H1 (cell line): ENCODE measurements around the gene UNC5B.

ENCODE experiments used
- CEBPB ChIP-seq: IDR thresholded peaks from 2 replicates; pipeline ENCODE4 v1.6.1; 2012; ENCODE audit warnings: low read depth, low read length
- PHF8 ChIP-seq: fragments of 200-600 bp; sonication (generic); conservative IDR thresholded peaks from 2 replicates; pipeline ENCODE4 v1.7.1; 2012; ENCODE audit warnings: low read depth, mild to moderate bottlenecking, inconsistent platforms, low read length, moderate library complexity
- POLR2A ChIP-seq, 2 experiments: IDR thresholded peaks; 1 replicate in 1 of 2; 2 replicates in 1 of 2; pipeline ENCODE4 v1.6.1; 2011; ENCODE audit warnings: low read depth in 2 of 2, low read length in 2 of 2, mild to moderate bottlenecking in 2 of 2; ENCODE audit errors: control extremely low read depth in 1 of 2
- RAD21 ChIP-seq, 2 experiments: IDR thresholded peaks in 1 of 2; conservative IDR thresholded peaks in 1 of 2; 2 replicates each; pipeline ENCODE4 v1.6.1; 2011; ENCODE audit warnings: low read depth in 2 of 2, low read length in 2 of 2, improper control_type of control experiment in 1 of 2, inconsistent platforms in 1 of 2, mild to moderate bottlenecking in 1 of 2, moderate library complexity in 1 of 2
- SIRT6 ChIP-seq: IDR thresholded peaks from one replicate; pipeline ENCODE4 v1.7.1; 2012; ENCODE audit warnings: low read length, inconsistent platforms
- TF ChIP-seq, protein P1 (sequence below), 3 experiments: IDR thresholded peaks; 1 replicate in 2 of 3; 2 replicates in 1 of 3; pipeline versions ENCODE4 v1.5.1 to v1.6.1; 2011; ENCODE audit warnings: low read length in 3 of 3, mild to moderate bottlenecking in 3 of 3, inconsistent platforms in 2 of 3, low read depth in 1 of 3, moderate library complexity in 1 of 3; ENCODE audit not compliant: insufficient read depth in 1 of 3; ENCODE audit errors: control extremely low read depth in 1 of 3

DNA sequence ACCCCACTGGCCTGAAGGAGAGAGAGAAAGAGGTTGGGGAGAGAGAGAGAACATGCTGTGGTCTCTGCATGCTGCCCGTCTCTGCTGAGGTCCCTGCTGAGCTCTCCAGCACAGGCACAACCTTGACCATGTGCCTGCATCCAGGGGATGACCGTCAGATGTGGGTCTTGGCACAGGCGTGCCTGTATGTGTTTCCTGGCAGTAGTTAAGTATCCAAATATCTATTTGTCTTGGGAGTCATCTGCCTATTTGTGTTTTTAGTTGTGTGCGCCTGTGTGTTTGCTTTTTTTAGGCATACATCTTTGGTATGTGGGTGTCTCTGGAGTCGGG is 1.9 kb upstream of the UNC5B start:
- TF ChIP-seq, protein P1, sequence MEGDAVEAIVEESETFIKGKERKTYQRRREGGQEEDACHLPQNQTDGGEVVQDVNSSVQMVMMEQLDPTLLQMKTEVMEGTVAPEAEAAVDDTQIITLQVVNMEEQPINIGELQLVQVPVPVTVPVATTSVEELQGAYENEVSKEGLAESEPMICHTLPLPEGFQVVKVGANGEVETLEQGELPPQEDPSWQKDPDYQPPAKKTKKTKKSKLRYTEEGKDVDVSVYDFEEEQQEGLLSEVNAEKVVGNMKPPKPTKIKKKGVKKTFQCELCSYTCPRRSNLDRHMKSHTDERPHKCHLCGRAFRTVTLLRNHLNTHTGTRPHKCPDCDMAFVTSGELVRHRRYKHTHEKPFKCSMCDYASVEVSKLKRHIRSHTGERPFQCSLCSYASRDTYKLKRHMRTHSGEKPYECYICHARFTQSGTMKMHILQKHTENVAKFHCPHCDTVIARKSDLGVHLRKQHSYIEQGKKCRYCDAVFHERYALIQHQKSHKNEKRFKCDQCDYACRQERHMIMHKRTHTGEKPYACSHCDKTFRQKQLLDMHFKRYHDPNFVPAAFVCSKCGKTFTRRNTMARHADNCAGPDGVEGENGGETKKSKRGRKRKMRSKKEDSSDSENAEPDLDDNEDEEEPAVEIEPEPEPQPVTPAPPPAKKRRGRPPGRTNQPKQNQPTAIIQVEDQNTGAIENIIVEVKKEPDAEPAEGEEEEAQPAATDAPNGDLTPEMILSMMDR (IDR thresholded peaks at IDR 0.05; ENCODE audit: control extremely low read depth in 1 of 3, insufficient read depth in 1 of 3, low read depth in 1 of 3, low read length in 3 of 3): no peak
- no peak for TF ChIP-seq CEBPB
- no peak for TF ChIP-seq SIRT6
- no peak for TF ChIP-seq RAD21 (IDR thresholded peaks at IDR 0.05 in 1 of 2, conservative IDR thresholded peaks at IDR 0.05 in 1 of 2; ENCODE audit: low read depth in 2 of 2, low read length in 2 of 2)
- no peak for TF ChIP-seq POLR2A (IDR thresholded peaks at IDR 0.05; ENCODE audit: control extremely low read depth in 1 of 2, low read depth in 2 of 2, low read length in 2 of 2)
- no peak for TF ChIP-seq PHF8
